ENCODE measurements around the gene CAMK2D. TPM values are rescaled to one million over a fixed set of nuclear protein-coding genes. Genes with fewer than 3 reads are reported as not detected.

The CAMK2D gene
- total RNA-seq, 6 donors from 2014 or later: 41.0 to 75.8 (median 51.9) TPM

GRCh38 chr4:113662581-113662980, 99.0 kb downstream of the CAMK2D start:
- no peak for TF ChIP-seq EP300 (IDR thresholded peaks at IDR 0.05)
- TF ChIP-seq POLR2A (IDR thresholded peaks at IDR 0.05): no peak
- no peak for TF ChIP-seq CTCF (IDR thresholded peaks at IDR 0.05)
- no peak for TF ChIP-seq POLR2AphosphoS5 (IDR thresholded peaks at IDR 0.05)
- no peaks in the 10 kb centered on the region for H3K27me3 ChIP-seq
- ATAC-seq (ENCODE audit: low FRiP score in 2 of 2) (no peak), DNase-seq (no peak)
- no peaks in the 10 kb centered on the region for H3K9me3 ChIP-seq
- H3K4me3 ChIP-seq: no peak overlapping the region
- no peaks in the 10 kb centered on the region for H3K36me3 ChIP-seq
- H3K27ac ChIP-seq: no peak overlapping the region
- peaks cover 0 to 9% (median 0%) of the 10 kb centered on the region in 4 donors for H3K4me1 ChIP-seq
- 71 to 81% methylated on average over 3 of the region's 3 CpGs for whole genome bisulfite sequencing, 2 donors

GRCh38 chr4:113659127-113659526, 102.4 kb downstream of the CAMK2D start:
- TF ChIP-seq CTCF (IDR thresholded peaks at IDR 0.05): no peak
- no peak for TF ChIP-seq POLR2AphosphoS5 (IDR thresholded peaks at IDR 0.05)
- no peak for TF ChIP-seq POLR2A (IDR thresholded peaks at IDR 0.05)
- TF ChIP-seq EP300 (IDR thresholded peaks at IDR 0.05): no peak
- no peak overlapping the region for H3K4me3 ChIP-seq
- no peaks in the 10 kb centered on the region for H3K36me3 ChIP-seq
- H3K27me3 ChIP-seq: no peaks in the 10 kb centered on the region
- H3K4me1 ChIP-seq: peaks cover 0 to 12% (median 3%) of the 10 kb centered on the region in 4 donors
- no peaks in the 10 kb centered on the region for H3K9me3 ChIP-seq
- DNase-seq (no peak), ATAC-seq (ENCODE audit: low FRiP score in 2 of 2) (no peak)
- H3K27ac ChIP-seq: no peak overlapping the region
- 92 to 97% methylated on average over 1 of the region's 1 CpG for WGBS, 2 donors

GRCh38 chr4:113657586-113658233, 103.8 kb downstream of the CAMK2D start:
- 58 to 64% methylated on average over 3 of the region's 3 CpGs for WGBS, 2 donors
- Histone ChIP-seq H3K9me3 (no peaks in the 10 kb centered on the region), H3K4me3 (no peak overlapping the region), H3K27ac (no peak overlapping the region), H3K27me3 (no peaks in the 10 kb centered on the region), H3K4me1 (peaks cover 0 to 12% (median 3%) of the 10 kb centered on the region in 4 donors), H3K36me3 (no peaks in the 10 kb centered on the region)
- no peak for DNase-seq
- TF ChIP-seq POLR2A (IDR thresholded peaks at IDR 0.05): no peak
- TF ChIP-seq EP300 (IDR thresholded peaks at IDR 0.05): no peak
- TF ChIP-seq POLR2AphosphoS5 (IDR thresholded peaks at IDR 0.05): no peak
- no peak for TF ChIP-seq CTCF (IDR thresholded peaks at IDR 0.05)
- ATAC-seq (ENCODE audit: low FRiP score in 2 of 2): no peak

GRCh38 chr4:113653871-113654270, 107.7 kb downstream of the CAMK2D start:
- 95 to 97% methylated on average over 3 of the region's 3 CpGs for WGBS, 2 donors
- no peak for ATAC-seq (ENCODE audit: low FRiP score in 2 of 2)
- Histone ChIP-seq H3K4me1 (peaks cover 0 to 6% (median 2%) of the 10 kb centered on the region in 4 donors), H3K27ac (no peak overlapping the region), H3K9me3 (no peaks in the 10 kb centered on the region), H3K4me3 (no peak overlapping the region), H3K27me3 (no peaks in the 10 kb centered on the region), H3K36me3 (no peaks in the 10 kb centered on the region)
- TF ChIP-seq POLR2AphosphoS5 (IDR thresholded peaks at IDR 0.05) (no peak), EP300 (IDR thresholded peaks at IDR 0.05) (no peak), POLR2A (IDR thresholded peaks at IDR 0.05) (no peak), CTCF (IDR thresholded peaks at IDR 0.05) (no peak)
- DNase-seq: no peak

GRCh38 chr4:113646442-113646822, 115.1 kb downstream of the CAMK2D start:
- ATAC-seq (ENCODE audit: low FRiP score in 2 of 2): peak in 1 of 2 donors; percentile 43
- Histone ChIP-seq H3K4me1 (peaks cover 12 to 25% (median 18%) of the 10 kb centered on the region in 4 donors), H3K27ac (peak overlapping the region in 2 of 4 donors; percentile 16 to 60), H3K36me3 (no peaks in the 10 kb centered on the region), H3K27me3 (no peaks in the 10 kb centered on the region), H3K4me3 (no peak overlapping the region), H3K9me3 (no peaks in the 10 kb centered on the region)
- DNase-seq: no peak
- 84 to 91% methylated on average over 2 of the region's 2 CpGs for WGBS, 2 donors
- TF ChIP-seq CTCF (IDR thresholded peaks at IDR 0.05) (no peak), POLR2AphosphoS5 (IDR thresholded peaks at IDR 0.05) (no peak)
